ENCODE results near the gene RFX1.

RFX1 gene

GRCh38 chr19:13963603-13964105 lies 42.5 kb downstream of the RFX1 start:
- no peaks in the 10 kb centered on the region for H3K27me3 ChIP-seq (ENCODE audit: control insufficient read depth in 5 of 5, insufficient read depth in 4 of 5, low read length in 5 of 5)
- H3K9ac ChIP-seq (ENCODE audit: low read length in 5 of 5) = no peak overlapping the region
- no peak overlapping the region for H3K4me3 ChIP-seq (ENCODE audit: low read depth in 1 of 5, low read length in 5 of 5)
- no peak overlapping the region for H3K27ac ChIP-seq (ENCODE audit: low read depth, low read length)
- peaks cover 0 to 4% (median 0%) of the 10 kb centered on the region in 5 donors for H3K4me1 ChIP-seq (ENCODE audit: control insufficient read depth in 5 of 5, insufficient read depth in 5 of 5, low read length in 5 of 5)
- no peaks in the 10 kb centered on the region for H3K9me3 ChIP-seq (ENCODE audit: control insufficient read depth in 5 of 5, low read length in 5 of 5)
- peaks cover 0 to 82% (median 64%) of the 10 kb centered on the region in 5 donors for H3K36me3 ChIP-seq (ENCODE audit: control insufficient read depth in 5 of 5, insufficient read depth in 5 of 5, low read length in 5 of 5)

DNA sequence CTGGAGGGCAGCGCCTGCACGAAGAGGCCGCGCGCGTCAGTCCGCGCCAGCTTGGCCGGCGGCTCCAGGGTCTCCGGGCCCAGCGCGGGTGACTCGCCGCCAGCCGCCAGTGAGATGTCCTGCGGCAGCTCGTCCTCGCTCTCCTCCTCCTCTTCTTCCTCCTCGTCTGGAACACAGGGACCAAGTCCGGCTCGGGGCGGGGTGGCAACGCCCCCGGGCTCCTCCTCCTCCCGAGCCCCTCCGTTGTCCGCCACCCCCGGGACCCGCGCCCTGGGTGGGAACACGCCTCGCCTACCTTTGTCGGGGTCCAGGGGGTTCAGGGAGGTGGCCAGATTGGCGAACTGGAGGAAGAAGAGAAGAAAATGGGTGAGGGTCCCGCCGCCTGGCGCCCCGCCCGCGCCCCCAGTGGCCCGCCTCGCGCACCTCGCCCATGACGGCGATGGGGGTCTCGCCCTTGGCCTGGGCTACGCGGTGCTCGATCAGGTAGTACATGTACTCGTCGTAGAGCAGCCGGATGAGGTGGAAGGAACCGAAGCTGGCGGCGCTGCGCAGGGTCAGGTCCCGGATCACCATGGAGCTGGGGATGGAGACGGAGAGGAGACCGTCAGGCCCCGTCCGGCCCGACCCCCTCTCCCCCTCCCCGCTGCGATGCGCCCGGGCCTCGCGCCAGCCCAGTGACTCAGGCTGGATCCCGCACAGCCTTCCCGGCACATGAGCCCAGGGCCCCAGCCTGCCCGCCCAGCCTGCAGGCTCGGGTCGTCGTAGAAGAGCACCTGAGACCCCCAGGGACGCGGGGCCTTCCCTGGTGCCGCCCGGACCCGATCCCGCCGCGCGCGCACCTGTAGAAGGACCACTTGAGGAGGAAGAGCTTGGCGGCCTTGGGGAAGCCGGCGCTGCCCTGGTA lies 43.2 kb downstream of the RFX1 start:
- no peak overlapping the region for H3K4me3 ChIP-seq (ENCODE audit: low read depth in 1 of 5, low read length in 5 of 5)
- H3K27ac ChIP-seq (ENCODE audit: low read depth, low read length) = no peak overlapping the region
- H3K27me3 ChIP-seq (ENCODE audit: control insufficient read depth in 5 of 5, insufficient read depth in 4 of 5, low read length in 5 of 5) = no peaks in the 10 kb centered on the region
- peaks cover 0 to 4% (median 0%) of the 10 kb centered on the region in 5 donors for H3K4me1 ChIP-seq (ENCODE audit: control insufficient read depth in 5 of 5, insufficient read depth in 5 of 5, low read length in 5 of 5)
- peaks cover 0 to 82% (median 63%) of the 10 kb centered on the region in 5 donors for H3K36me3 ChIP-seq (ENCODE audit: control insufficient read depth in 5 of 5, insufficient read depth in 5 of 5, low read length in 5 of 5)
- no peak overlapping the region for H3K9ac ChIP-seq (ENCODE audit: low read length in 5 of 5)
- no peaks in the 10 kb centered on the region for H3K9me3 ChIP-seq (ENCODE audit: control insufficient read depth in 5 of 5, low read length in 5 of 5)

GRCh38 chr19:13961826-13962698 lies 44.1 kb downstream of the RFX1 start:
- peaks cover 0 to 82% (median 63%) of the 10 kb centered on the region in 5 donors for H3K36me3 ChIP-seq (ENCODE audit: control insufficient read depth in 5 of 5, insufficient read depth in 5 of 5, low read length in 5 of 5)
- H3K4me1 ChIP-seq (ENCODE audit: control insufficient read depth in 5 of 5, insufficient read depth in 5 of 5, low read length in 5 of 5) = peaks cover 0 to 4% (median 0%) of the 10 kb centered on the region in 5 donors
- H3K9me3 ChIP-seq (ENCODE audit: control insufficient read depth in 5 of 5, low read length in 5 of 5) = no peaks in the 10 kb centered on the region
- H3K9ac ChIP-seq (ENCODE audit: low read length in 5 of 5) = no peak overlapping the region
- no peak overlapping the region for H3K4me3 ChIP-seq (ENCODE audit: low read depth in 1 of 5, low read length in 5 of 5)
- no peak overlapping the region for H3K27ac ChIP-seq (ENCODE audit: low read depth, low read length)
- no peaks in the 10 kb centered on the region for H3K27me3 ChIP-seq (ENCODE audit: control insufficient read depth in 5 of 5, insufficient read depth in 4 of 5, low read length in 5 of 5)

- H3K4me3 ChIP-seq (ENCODE audit: low read depth in 1 of 5, low read length in 5 of 5) = no peak overlapping the region
- H3K4me1 ChIP-seq (ENCODE audit: control insufficient read depth in 5 of 5, insufficient read depth in 5 of 5, low read length in 5 of 5) = peaks cover 0 to 4% (median 0%) of the 10 kb centered on the region in 5 donors
- H3K9ac ChIP-seq (ENCODE audit: low read length in 5 of 5) = no peak overlapping the region
- peaks cover 0 to 82% (median 63%) of the 10 kb centered on the region in 5 donors for H3K36me3 ChIP-seq (ENCODE audit: control insufficient read depth in 5 of 5, insufficient read depth in 5 of 5, low read length in 5 of 5)
- H3K9me3 ChIP-seq (ENCODE audit: control insufficient read depth in 5 of 5, low read length in 5 of 5) = no peaks in the 10 kb centered on the region
- no peak overlapping the region for H3K27ac ChIP-seq (ENCODE audit: low read depth, low read length)
- no peaks in the 10 kb centered on the region for H3K27me3 ChIP-seq (ENCODE audit: control insufficient read depth in 5 of 5, insufficient read depth in 4 of 5, low read length in 5 of 5)
These were observed 45.0 kb downstream of the RFX1 start for GRCh38 chr19:13960863-13961784.

- Histone ChIP-seq H3K9me3 (ENCODE audit: control insufficient read depth in 5 of 5, low read length in 5 of 5) (no peaks in the 10 kb centered on the region), H3K9ac (ENCODE audit: low read length in 5 of 5) (no peak overlapping the region), H3K4me1 (ENCODE audit: control insufficient read depth in 5 of 5, insufficient read depth in 5 of 5, low read length in 5 of 5) (peaks cover 0 to 4% (median 0%) of the 10 kb centered on the region in 5 donors), H3K27ac (ENCODE audit: low read depth, low read length) (no peak overlapping the region), H3K4me3 (ENCODE audit: low read depth in 1 of 5, low read length in 5 of 5) (no peak overlapping the region), H3K27me3 (ENCODE audit: control insufficient read depth in 5 of 5, insufficient read depth in 4 of 5, low read length in 5 of 5) (no peaks in the 10 kb centered on the region), H3K36me3 (ENCODE audit: control insufficient read depth in 5 of 5, insufficient read depth in 5 of 5, low read length in 5 of 5) (peaks cover 0 to 82% (median 63%) of the 10 kb centered on the region in 5 donors)
These were observed 45.9 kb downstream of the RFX1 start for GRCh38 chr19:13959962-13960862.

DNA sequence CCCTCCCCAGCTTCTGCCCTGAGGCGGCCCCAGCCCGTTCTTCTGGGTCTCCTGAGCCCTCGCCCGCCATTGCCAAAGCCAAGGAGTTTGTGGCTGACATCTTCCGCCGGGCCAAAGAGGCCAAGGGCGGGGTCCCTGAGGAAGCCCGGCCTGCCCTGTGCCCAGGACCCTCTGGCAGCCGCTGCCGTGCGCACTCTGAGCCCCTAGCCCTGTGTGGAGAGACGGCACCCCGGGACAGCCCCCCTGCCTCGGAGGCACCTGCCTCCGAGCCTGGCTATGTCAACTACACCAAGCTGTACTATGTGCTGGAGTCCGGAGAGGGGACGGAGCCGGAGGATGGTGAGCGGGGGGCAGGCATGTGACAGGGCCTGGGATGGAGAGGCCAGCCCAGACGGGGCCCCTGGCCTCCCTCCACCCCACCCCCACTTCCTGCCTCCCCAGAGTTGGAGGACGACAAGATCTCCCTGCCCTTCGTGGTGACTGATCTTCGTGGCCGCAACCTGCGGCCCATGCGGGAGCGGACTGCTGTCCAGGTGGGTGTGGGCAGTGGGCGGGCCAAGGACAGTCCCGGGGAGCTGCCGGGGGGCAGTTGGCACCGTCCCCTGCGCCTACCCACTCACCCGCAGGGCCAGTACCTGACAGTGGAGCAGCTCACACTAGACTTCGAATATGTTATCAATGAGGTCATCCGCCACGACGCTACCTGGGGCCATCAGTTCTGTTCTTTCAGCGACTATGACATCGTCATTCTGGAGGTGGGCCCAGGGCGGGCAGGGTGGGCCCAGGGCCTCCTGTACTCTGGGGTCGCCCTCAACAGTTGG lies 46.8 kb downstream of the RFX1 start:
- Histone ChIP-seq H3K4me1 (ENCODE audit: control insufficient read depth in 5 of 5, insufficient read depth in 5 of 5, low read length in 5 of 5) (peaks cover 0 to 4% (median 0%) of the 10 kb centered on the region in 5 donors), H3K4me3 (ENCODE audit: low read depth in 1 of 5, low read length in 5 of 5) (no peak overlapping the region), H3K27ac (ENCODE audit: low read depth, low read length) (no peak overlapping the region), H3K9me3 (ENCODE audit: control insufficient read depth in 5 of 5, low read length in 5 of 5) (no peaks in the 10 kb centered on the region), H3K36me3 (ENCODE audit: control insufficient read depth in 5 of 5, insufficient read depth in 5 of 5, low read length in 5 of 5) (peaks cover 0 to 81% (median 59%) of the 10 kb centered on the region in 5 donors), H3K9ac (ENCODE audit: low read length in 5 of 5) (no peak overlapping the region), H3K27me3 (ENCODE audit: control insufficient read depth in 5 of 5, insufficient read depth in 4 of 5, low read length in 5 of 5) (no peaks in the 10 kb centered on the region)

DNA sequence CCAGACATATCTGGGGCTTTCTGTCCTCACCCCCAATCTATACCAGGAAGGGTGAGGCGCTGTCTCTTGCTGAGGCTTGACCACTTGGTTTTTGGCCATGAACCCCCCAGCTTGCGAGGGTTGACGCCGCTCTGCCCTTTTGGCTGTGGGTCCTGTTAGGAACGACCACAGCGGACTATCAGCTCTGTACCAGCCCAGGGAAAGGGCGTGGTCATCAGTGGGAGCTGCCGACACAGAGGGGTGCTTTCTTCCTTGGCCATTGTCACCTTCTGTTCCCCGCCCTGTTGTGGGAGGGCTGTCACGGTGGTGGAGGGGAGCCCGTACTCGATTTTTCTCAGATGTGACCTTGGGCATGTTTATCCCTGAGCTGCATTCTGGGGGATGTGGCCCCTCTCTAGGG lies 48.1 kb downstream of the RFX1 start:
- peaks cover 0 to 76% (median 59%) of the 10 kb centered on the region in 5 donors for H3K36me3 ChIP-seq (ENCODE audit: control insufficient read depth in 5 of 5, insufficient read depth in 5 of 5, low read length in 5 of 5)
- H3K4me3 ChIP-seq (ENCODE audit: low read depth in 1 of 5, low read length in 5 of 5) = no peak overlapping the region
- no peaks in the 10 kb centered on the region for H3K9me3 ChIP-seq (ENCODE audit: control insufficient read depth in 5 of 5, low read length in 5 of 5)
- no peaks in the 10 kb centered on the region for H3K27me3 ChIP-seq (ENCODE audit: control insufficient read depth in 5 of 5, insufficient read depth in 4 of 5, low read length in 5 of 5)
- no peak overlapping the region for H3K9ac ChIP-seq (ENCODE audit: low read length in 5 of 5)
- peaks cover 6 to 13% (median 13%) of the 10 kb centered on the region in 5 donors for H3K4me1 ChIP-seq (ENCODE audit: control insufficient read depth in 5 of 5, insufficient read depth in 5 of 5, low read length in 5 of 5)
- no peak overlapping the region for H3K27ac ChIP-seq (ENCODE audit: low read depth, low read length)

DNA sequence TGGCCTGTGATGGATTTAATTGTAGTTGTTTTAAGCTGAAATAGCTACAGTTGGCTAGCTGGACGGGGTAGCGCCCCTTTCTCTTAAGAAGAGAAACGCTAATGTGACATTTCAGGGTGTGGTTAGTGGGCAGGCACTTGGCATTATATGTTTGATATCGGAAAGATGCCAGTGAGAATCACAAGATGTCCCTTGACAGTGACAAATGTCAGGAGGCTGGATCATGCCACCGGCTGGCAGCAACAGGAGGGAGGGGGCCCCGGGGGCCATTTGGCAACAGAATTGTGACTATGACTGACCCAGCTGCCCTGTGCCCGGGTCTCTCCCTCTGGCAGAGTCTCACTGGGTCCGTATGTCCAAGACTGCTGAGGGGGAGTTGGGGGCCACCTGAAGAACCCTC lies 49.1 kb downstream of the RFX1 start:
- Histone ChIP-seq H3K36me3 (ENCODE audit: control insufficient read depth in 5 of 5, insufficient read depth in 5 of 5, low read length in 5 of 5) (peaks cover 0 to 74% (median 59%) of the 10 kb centered on the region in 5 donors), H3K27ac (ENCODE audit: low read depth, low read length) (no peak overlapping the region), H3K4me3 (ENCODE audit: low read depth in 1 of 5, low read length in 5 of 5) (no peak overlapping the region), H3K4me1 (ENCODE audit: control insufficient read depth in 5 of 5, insufficient read depth in 5 of 5, low read length in 5 of 5) (peaks cover 7 to 16% (median 13%) of the 10 kb centered on the region in 5 donors), H3K27me3 (ENCODE audit: control insufficient read depth in 5 of 5, insufficient read depth in 4 of 5, low read length in 5 of 5) (no peaks in the 10 kb centered on the region), H3K9ac (ENCODE audit: low read length in 5 of 5) (no peak overlapping the region), H3K9me3 (ENCODE audit: control insufficient read depth in 5 of 5, low read length in 5 of 5) (no peaks in the 10 kb centered on the region)

All from subcutaneous abdominal adipose tissue (tissue), 5 donors.